Measurements from ENCODE around the gene PLPP4.

PLPP4 gene

DNA sequence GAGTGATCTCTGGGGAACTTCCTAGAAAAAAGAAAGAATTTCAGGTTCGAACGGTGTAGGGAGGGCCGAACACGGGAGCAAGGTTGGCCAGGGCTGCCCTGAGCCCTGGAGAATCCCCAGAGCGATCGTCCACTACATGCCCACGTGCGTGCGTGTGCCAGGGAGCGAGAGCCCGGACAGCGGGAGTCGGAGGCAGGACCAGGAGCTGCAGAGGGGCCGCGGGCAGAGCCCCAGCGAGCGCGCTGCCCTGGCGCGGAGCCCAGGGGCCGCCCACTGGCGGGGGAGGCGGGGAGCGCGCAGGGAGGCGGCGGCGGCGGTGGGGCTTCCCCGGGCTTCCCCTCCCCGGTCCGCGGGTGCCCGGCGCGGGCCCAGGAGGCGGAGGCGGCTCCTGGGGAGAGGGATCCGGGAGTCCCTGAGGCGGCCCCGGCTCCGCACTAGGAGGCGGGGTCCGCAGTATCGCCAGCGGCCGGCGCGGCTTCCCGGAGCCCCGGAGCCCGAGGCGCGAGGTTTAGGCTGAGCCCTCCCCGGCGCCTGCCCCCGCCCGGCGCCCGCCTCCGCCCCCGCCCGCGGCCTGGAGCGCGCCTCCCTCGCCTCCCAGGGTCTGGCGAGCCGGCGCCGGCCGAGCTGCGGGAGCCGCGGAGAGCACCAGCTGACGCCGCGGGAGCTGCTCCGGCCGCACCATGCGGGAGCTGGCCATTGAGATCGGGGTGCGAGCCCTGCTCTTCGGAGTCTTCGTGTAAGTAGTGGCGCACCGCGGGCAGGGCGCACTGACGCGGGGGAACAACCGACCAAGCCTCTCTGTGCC is at the start of gene PLPP4:
Gene PLPP4 (plus strand): TSS at position 602 of the 805 bp plus-strand sequence. CDS start 79 bp downstream, at position 681.
- DNase-seq (ENCODE audit: low spot score), result peak; percentile 61

DNA sequence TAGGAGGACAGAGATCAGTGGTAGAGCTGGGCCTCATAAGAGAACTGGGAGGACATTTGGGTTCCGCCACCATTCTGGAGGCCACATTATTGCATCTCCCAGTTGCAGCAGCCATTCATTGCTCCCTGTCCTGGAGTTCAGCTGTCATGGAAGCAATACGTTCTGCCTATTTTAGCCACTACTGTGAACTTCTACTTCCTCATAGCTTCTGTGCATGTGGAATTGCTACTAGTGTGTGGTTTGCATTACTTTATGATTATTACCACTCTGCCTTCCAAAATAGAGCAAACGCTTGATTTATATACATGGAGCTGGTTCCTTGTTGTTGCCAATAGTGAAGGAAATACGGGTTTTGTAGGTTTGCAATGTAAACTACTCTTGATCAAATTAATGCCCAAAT is 47.2 kb upstream of the PLPP4 start:
- DNase-seq (ENCODE audit: low spot score), result no peak

DNA sequence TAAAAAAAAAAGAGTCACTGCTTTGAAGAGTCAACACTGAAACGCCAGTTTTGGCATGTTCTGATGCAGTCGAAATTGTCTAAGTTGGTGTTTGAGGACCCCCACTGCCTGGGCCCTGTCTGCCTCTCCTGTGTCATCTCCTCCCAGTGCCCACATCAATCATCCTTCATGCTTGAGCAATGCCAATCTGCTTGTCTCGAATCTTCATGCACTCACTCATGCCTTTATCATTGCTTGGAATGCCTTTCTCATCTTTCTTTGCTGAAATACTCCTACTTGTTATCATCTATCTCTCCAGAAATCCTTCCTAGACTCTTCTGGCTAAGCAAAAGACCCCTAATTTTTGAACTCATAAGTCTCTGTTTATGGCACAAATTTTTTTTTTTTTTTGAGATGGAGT is 42.1 kb upstream of the PLPP4 start:
- no peak for DNase-seq (ENCODE audit: low spot score)

DNA sequence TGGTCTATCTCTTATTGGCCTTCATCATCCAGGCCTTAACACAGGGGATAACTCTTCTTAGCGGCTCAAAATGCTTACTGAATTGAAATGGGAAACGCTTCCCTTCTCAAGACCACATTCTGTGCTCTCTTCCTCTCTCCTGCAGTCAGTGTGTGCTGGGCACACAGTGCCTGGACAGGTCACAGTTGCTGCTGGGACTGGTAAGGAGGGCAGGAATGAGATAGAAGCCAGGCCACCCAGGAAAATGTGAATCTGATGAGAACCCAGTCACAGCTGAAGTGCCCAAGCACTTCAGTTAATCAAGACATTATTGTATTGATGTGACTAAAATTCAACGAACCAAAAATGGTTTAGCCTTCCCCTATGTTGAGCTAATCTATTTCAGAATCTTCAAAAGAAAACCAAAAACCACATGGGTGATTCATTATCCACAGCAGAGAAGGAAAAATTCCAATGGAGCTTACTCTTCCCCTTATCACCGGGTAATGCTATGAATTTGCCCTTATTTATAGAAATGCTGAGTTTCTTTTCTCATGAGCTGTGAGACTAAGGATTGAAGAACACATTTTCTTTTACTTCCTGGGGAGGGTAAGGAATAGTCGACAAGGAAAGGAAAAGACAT is 41.2 kb upstream of the PLPP4 start:
- peak; percentile 87 for DNase-seq (ENCODE audit: low spot score)

DNA sequence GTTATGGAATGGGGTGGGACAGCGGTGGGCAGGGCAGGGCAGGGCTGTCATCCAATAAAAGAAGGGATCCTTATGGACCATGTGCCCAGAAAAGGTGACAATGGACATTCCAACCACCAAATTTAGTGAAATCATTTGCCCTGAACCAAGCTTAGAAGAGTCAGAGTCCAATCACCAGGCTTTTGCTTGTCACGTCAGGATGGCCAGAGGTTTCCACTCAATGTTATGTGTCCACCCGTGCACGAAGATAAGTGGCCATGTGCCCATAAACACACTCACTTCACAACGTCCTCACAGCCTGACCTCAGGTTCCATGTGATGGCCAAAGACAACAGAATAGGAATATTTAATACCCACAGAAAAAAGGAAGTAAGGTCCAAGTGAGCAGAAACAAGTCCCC is 36.6 kb upstream of the PLPP4 start:
- no peak for DNase-seq (ENCODE audit: low spot score)

DNA sequence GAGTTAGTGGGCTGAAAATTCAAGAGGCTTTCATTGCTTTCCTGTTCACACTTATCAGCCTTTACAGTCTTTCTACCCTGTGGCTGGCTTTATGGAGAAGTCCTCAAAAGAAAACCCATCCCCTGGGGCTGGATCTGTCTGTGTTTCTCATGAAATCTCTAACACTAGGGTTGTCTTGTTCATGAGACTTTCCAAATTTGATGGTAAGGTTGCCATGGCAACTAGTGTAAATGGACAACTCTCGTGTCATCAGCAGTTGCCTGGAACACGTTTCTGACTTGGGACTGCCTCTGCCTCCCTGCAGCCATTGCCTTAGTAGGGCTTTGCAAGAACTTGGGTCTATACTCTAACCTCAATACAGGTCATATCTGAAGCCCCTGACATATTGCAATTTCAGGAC is 35.8 kb upstream of the PLPP4 start:
- DNase-seq (ENCODE audit: low spot score), result no peak

DNA sequence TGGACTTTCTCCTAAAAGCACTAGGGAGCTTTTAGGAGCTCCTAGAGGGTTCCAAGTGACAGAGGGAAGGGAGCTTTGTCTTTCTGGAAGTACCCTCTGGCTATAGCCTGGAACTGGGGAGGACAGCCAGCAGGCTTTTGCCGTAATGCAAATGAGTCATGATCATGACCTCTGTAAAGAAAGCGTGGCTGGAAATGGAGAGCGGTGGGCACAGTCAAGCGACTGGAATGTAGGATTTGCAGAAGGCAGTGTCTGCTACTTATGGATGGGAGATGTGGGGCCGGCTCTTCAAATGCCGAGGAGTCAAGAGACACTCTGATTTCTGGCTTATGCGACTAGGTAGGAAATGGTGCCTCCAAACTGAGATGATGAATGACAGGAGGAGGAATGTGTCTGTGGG is 34.6 kb upstream of the PLPP4 start:
- DNase-seq (ENCODE audit: low spot score), result peak; percentile 86

DNA sequence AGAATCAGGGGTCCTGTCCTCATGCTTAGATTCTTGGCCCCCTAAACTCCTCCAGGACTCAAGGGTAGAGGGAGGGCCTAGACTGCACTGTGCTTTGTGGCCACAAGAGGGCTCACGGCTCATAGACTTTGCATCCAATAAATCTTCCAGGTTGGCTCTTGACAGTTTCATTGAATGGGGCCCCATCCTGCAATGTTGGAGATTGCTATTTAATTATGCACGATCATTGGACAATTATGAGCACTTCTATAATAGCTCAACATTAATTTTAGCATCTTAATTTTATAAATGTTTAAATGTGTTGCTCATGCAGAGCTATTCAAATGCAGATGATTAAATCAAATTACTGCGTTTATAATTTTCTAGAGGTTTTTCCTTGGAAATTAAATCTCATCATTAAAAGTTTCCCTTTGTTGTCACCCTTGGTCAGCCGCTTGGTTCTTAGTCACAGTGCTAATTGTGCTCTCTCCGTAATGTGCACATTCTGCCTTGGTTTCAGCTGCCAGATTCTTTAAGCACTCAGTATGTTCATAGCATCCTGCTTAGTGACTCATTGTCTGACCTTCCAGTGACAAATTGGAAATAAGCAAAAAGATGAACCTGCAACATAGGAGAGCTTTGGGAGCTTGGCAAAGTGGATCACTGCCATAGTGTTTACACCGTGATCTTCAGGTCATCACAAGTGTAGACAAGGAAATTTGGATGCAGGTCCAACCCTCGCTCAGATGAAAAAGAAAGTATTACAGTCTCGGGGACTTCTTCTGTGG is 33.4 kb upstream of the PLPP4 start:
- peak; percentile 67 for DNase-seq (ENCODE audit: low spot score)

DNA sequence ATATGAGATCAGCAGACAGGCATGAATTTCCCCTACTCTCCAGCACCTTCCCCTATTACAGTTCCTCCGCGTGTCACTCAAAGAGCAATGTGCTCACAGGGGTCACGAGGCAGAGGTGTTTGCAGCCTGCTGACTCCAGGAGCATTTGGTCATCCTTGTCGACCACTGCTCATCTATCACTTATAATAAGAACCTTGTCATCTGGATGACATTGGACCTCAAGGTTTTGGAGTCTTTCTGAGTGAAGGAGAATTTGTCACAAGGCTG is 32.9 kb upstream of the PLPP4 start:
- DNase-seq (ENCODE audit: low spot score), result no peak

DNA sequence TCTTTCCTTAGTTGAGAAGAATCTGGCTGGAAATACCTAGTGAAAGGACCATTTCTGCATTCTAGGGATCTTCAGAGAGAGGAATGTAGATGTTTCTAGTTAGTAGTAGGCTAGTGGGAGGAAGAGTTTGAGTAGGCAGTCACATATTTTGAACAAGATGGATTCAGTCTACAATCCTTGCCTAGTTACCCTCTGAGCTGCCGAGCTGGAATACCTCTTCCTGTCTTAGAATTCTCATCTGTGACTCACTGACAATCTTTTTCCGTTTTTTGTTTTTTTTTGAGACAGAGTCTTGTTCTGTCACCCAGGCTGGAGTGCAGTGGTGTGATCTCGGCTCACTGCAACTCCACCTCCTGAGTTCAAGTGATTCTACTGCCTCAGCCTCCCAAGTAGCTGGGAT is 30.7 kb upstream of the PLPP4 start:
- peak; percentile 37 for DNase-seq (ENCODE audit: low spot score)

DNA sequence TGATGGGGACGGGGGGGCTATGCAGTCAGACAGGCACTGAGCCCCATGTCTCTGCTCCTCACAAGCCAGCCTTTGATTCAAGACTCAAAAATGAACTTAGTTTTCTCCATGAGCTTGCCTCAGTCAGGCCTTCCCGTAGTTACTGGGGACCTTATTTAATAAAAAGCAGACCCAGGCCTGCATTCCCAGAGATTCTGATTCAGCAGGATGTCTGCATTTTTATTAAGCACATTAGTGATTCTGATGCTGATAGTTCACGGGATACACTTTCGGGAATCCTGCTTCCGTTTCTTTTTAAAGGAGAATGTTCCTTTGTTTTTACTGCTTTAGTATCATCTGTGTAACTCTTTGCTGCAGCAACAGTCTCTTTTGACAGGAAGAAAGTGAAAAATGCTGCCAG is 28.3 kb upstream of the PLPP4 start:
- no peak for DNase-seq (ENCODE audit: low spot score)

DNA sequence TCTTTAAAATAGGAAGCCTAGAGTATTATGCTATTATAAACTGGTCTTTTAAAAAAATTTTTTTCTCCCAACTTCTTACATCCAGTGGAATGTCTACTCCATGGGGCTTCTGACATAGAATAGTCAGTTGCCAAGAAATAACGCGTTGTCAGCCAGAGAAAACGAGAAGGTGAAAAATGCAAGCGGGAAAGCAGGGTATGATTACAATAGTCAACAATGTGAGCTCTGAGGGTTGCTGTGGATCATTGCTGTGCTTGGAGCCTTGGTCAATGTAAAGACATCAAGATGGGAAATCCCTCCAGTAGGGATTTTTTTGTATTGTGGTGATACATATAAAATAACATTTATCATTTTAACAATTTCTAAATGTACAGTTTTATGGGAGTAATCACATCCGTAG is 27.6 kb upstream of the PLPP4 start:
- DNase-seq (ENCODE audit: low spot score), result no peak

DNA sequence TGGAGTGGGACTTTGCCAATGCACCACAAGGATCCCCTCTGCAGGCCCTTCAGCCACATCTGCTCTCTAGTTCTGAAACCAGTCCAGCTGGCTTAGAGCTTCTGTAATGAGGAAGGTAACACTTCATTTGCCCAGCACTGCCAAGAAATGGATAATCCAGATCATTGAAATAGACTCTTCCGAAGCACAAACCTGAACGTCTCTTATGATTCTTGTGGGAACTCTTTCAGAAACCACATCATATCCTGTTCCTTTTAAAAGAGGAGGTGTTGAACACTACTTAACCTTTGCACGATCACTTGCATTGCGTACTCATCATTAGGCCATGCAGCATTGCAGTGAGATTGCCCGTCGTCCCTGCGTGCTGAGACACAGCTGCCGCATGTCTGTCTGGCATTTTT is 25.8 kb upstream of the PLPP4 start:
- no peak for DNase-seq (ENCODE audit: low spot score)

DNA sequence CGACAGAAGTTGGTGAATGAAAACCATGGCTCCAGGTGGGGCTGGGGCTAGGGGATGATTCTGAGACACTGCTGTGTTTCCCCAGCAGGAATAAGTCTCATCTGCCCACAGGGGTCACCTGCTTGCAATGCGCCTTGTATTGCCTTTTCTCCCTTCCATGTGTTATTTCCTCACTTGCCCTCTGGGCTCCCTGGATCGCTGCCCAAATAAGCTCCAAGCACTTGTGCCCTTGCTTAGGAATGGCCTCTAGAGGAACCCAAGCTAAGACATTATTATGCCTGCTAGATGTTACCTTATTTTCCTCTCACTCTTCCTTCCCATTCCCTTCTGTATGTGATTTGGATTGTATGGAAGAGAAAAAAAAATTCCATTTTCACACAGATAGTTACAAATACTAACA is 24.8 kb upstream of the PLPP4 start:
- no peak for DNase-seq (ENCODE audit: low spot score)

DNA sequence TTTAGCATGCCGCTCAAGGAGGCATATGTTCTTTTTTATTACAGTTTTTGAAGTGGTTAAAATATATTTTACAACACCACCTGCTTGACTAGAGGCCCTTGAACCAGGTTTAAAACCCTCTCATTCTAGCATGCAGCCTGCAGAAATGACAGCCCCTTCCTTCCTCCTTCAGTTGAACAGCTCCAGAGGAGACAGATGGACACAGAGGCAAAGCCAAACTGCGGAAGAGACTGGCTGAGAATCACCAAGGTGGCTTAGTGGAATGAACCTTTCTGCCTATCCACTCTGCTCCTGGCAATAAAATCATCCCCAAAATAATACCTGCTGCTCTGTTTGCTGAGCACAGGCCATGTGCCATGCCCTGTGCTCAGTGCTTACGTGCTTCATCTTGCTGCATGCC is 23.9 kb upstream of the PLPP4 start:
- DNase-seq (ENCODE audit: low spot score), result no peak

DNA sequence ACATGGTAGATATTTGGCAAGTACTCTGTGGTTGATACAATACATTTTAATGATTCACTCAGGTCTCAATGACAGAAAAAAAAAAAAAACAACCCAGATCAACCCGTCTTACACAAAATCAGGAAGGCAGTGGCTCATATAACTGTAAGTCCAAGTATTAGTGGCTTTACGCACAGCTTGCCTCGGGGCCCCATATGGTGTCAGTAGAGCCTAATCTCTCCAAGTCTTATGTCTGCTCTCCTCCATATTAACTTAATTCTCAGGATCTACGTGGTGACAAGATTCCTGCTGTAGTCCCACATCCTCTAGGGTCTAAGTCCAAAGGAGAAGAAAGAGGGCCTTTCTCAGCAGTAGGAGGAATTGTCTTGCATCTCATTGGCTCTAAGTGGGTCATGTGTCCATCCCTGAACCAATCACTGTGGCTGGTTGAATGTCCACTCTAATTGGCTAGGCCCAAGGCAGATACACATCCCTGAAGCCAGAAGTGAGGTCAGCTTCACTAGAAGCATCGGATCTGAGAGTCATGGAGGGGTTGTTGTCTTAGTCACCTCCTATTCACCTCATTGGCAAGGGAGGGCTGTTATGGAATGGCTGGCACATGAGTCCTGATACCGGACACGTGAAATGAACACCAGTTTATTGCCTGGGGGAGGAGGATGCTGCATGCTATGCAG is 20.5 kb upstream of the PLPP4 start:
- no peak for DNase-seq (ENCODE audit: low spot score)

DNA sequence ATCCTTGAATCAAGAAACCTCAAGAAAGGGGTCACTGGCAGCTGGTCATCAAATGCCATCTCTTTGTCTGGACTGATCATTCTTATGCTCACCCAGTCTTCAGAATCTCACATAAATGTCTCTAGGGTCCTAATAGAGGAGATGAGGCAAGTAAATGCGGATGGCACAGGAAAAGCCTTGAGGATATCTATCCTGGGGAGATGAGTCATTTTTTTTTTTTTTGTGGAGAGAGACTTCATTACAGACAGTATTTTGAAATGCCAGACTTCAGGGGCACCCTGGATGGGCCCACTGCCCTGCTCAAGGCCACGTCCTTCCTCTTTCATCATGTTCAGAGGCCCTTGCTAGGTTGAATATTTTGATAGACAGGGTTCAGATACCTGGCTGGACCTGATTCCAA is 19.5 kb upstream of the PLPP4 start:
- DNase-seq (ENCODE audit: low spot score), result no peak

DNA sequence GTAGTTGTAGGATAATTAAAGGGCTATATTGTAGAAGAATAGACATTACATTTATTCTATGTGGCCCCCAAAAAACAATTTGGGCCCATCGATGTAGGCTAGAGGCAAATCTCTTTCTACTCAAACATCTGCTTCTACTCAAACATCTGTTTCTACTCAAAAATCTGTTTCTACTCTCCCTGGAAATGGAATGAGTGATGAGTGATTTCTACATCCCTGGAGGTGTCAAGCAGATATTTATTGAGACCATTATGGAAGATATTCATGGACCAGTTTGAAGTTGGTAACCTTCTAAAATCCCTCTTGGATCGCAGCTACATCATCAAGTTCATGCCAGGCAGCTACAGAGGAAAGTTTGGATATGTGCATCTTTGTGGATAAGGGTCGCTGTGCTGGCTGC is 5.1 kb upstream of the PLPP4 start:
- DNase-seq (ENCODE audit: low spot score), result no peak

DNA sequence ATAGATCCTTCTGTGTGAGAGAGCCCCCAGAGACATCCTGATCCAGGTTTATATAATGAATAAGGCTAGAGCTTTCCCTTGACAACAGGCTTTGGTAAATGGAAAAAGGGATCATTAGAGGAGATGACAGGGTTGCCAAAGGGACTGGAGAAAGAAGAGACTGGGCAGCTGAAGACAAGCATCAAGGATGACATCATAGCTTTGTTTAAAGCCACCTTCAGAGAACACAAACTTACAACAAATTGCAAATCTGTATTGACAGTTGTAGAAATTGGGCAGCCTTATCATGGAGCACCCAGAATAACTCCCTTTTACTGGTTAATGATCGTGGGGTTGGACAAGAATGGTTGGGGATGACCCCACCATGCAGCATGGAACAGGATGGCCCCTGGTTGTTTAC is 3.7 kb upstream of the PLPP4 start:
- no peak for DNase-seq (ENCODE audit: low spot score)

DNA sequence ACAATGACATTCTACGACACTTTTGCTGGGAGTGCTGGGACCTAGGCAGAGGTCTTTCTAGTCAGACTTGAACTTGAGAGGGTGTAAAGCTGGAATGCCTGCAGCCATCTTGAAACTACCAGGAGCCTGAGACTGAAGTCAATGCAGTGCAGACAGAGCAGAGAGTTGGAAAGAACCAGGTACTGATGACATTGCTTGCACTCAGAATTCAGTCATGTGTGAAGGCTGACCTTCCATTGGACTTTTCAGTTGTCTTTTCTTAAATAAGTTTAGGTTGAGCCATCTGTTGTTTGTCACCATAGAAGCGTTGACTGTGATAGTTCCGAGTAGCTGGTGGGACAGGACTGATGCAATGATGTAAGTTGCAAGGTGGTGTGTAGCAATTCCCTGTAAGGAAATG is 3.1 kb upstream of the PLPP4 start:
- no peak for DNase-seq (ENCODE audit: low spot score)

DNA sequence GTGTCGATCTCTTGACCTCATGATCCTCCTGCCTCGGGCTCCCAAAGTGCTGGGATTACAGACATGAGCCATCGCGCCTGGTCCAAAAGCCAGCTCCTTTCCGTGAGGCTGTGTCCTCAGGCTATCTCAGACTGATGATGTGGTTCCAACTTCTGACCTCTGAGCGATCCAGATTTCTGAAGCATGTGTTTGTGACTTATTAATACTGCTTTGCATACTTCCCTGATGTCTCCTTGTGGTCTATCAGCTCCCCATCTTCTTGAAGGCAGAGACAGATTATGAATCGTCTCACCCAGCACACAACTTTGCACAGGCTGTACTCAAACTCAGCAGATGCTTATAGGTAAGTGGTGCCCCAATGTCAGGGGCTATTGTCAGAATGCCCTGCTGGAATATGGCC is 2.0 kb upstream of the PLPP4 start:
- peak; percentile 66 for DNase-seq (ENCODE audit: low spot score)

DNA sequence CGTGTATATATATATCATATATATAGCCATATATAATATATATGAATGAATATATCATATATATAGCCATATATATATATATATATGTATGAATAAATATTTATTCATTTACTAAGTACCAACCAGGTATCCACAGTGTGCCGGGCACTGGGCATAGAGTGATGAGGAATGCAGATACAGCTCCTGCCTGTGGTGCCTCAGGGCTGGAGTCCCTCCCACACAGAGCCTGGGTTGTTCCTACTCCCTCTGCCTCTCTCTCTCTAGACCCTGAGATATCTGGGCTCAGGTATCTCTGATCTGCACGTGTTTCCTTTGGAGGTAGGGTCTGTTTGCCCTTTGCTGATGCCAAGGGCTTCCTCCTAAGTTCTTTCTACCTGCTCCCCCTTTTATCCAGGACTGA is 1.4 kb upstream of the PLPP4 start:
- no peak for DNase-seq (ENCODE audit: low spot score)

DNA sequence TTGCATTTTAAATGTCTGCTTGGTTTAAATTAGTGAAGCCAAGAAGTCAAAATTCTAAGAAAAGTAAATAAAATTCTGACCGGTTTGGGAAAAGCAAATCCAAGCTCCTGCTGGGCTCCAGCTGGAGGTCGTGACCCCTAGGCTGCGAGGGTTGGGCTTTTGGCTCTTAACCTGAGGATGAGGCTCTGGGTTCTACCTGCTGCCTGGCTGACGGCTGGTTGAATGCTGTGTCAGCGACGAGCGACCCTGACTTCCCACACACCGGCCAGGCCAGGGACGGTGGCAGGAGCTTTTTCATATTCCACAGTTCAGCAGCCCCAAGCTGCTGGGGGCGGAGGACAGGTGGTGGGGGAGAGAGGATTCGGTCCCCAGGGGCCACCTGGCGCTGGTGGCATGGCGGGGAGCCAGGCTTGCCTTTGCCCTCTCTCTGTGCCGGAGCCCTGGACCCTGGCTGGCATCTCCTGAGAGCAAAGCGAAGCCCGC is 843 bp upstream of the PLPP4 start:
- DNase-seq (ENCODE audit: low spot score), result no peak
